SH-SY5Y (cell line): Measurements from ENCODE around the gene SERPINA3.

Experiments
- GATA2 ChIP-seq: IDR thresholded peaks from 2 replicates; pipeline ENCODE4 v1.6.1; 2011; ENCODE audit warnings: mild to moderate bottlenecking, low read depth, low read length
- GATA3 ChIP-seq: IDR thresholded peaks from 2 replicates; pipeline ENCODE4 v1.6.1; 2011; ENCODE audit warnings: low read depth, mild to moderate bottlenecking, low read length, moderate library complexity

SERPINA3 gene

DNA sequence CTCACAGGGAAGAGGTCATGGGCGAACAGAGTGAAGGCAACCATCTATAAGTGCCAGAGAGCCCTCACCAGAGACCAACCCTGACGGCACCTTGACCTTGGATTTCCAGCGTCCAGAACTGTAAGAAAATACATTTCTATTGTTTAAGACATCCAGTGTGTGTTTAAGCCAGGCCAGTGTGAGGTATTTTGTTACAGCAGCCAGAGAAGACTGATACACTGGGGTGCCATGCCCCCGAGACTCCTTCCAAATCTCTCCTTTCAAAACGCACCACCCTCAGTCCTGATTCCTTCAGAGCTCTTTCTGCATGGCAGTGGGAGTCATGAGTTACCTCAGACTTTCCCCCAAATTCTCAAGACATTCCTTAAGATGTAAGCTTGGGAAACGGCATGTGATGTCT, 33.5 kb upstream of the SERPINA3 start:
- TF ChIP-seq GATA2 (no peak), GATA3 (no peak)

DNA sequence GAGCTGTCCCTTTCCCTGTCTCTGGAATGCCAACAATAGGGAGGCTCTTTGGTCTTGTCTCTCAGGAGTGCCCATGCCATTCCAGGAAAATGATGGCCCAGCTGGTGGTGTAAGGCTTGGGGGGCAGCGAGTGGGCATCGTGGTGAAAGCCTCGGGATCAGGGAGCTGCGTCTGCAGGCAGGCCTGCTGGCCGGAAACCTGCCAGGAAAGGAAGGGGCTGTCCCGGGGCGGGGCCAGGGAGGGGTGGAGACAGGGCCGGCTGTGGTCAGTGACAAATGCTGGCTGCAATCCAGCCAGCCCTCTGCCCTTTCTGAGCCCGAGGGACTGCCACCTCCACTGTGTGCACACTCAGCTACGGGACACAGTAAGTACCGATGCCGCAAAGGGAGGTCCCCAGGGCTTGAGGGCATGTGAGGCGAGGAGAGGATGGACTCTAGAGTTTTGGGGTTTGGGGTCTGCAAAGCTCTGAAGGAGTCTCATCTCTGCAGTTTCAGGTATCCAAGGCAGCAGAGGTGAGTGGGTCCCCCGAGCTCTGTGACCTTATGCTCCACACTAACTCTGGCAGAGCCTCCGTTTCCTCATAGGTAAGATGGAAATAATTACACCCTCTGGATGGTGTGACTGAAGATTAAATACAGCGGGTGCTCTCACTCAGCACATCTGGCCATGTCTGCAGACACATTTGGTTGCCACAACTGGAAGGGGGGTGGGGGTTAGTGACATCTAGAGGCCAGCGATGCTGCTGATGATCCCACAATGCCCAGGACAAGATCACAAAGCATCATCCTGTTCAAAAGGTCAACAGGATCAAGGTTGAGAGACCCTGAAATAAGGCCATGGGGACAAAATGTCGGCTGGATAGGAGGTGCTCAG, 30.8 kb upstream of the SERPINA3 start, which contains the start of gene SERPINA5:
Gene SERPINA5 (plus strand): TSS at position 300 of the 873 bp plus-strand sequence. CDS start 5,937 bp downstream, outside the sequence.
- no peak for TF ChIP-seq GATA3
- no peak for TF ChIP-seq GATA2

DNA sequence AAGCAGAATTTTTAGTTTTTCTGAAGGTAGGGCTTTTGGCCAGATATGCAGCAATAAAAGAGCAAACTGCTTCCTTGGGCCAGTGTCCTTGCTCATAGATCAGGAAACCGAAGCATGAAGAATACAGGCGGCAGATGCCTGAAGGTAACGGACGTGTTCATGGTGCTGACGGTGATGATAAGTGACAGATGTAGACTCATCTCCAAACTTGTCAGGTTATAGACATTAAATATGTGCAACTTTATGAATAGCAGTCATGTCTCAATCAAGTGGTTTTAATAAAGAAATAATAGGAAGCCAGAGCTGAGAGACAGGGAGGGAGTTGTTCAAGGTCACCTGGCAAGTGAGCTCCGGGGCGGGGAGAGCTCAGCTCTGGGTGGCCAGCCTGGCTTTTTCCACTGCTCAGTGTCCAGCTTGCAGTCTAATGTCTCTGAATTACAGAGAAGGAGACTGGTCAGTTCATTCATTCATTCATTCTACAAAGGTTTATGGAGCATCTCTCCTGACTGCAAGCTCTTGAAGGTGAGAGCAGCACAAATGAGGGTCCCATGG, 29.9 kb upstream of the SERPINA3 start:
- no peak for TF ChIP-seq GATA2
- no peak for TF ChIP-seq GATA3

DNA sequence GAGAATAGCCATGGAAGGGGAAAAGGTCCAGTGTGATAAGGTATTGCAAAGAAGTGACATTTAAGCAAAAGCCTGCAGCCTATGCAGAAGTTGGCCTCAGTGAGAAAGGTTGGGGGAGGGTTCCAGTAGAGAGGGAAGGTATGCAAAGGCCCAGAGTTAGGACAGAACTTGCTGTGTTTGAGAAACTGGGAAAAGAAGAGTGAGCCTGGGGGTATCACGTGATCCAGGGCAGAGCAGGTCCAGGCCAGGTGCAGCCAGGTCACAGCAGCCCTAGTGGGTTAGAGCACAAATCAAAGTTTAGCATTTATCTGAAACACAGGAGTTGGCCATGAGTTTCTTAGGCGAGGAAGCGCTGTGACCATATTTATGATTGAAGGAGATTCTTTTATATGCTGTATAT, 29.3 kb upstream of the SERPINA3 start:
- TF ChIP-seq GATA3 (no peak), GATA2 (no peak)

DNA sequence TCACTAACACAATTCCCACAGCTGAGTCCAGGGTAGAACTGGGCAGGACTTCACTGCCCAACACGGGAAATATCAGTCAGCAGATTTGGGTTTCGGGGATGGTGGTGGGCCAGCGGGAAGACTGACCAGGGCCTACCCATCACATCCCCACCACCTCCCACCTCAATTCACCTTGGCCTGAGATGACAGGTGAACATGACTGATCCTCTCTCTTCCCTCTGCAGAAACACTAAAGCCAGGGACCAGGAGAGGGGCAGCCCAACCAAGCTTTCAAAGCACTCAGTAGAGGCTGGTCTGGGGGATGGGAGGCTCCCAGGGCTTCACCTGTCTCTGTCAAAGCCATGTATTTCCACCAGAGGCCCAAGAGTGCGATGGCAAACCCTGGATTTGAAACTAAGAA, 28.6 kb upstream of the SERPINA3 start:
- TF ChIP-seq GATA2: no peak
- TF ChIP-seq GATA3: no peak

DNA sequence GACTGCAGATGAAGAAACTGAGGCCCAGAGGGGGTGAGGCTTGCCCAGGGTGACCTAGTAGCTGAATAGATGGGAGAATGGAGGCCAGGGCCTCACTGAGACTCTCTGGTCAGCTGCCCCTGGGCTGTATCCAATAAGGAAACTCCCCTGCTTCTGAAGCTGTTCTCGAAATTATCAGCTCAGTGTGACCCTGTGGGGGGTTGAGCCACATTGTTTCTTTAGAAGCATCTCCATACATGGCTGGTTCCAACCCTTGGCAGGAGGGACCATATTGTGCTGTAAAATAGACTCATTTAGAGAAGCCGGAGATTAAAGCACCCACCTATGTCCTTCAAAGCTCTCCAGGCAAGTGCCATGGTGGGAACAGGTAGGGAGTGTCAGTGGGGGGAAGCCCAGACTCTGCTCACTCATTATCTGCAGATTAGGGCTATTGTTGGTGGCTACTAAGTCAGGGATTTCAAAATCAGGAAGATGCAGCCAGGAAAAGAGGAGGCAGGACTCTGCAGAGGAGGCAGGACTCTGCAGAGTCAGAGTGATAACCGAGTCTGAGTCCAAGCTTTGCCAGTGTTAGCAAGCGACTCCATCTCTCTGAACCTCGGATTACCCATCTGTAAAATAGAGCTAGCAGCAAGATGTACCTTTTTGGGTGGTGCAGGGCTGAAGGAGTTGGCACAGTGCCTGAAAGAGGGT, 27.5 kb upstream of the SERPINA3 start:
- TF ChIP-seq GATA2 (no peak), GATA3 (no peak)

DNA sequence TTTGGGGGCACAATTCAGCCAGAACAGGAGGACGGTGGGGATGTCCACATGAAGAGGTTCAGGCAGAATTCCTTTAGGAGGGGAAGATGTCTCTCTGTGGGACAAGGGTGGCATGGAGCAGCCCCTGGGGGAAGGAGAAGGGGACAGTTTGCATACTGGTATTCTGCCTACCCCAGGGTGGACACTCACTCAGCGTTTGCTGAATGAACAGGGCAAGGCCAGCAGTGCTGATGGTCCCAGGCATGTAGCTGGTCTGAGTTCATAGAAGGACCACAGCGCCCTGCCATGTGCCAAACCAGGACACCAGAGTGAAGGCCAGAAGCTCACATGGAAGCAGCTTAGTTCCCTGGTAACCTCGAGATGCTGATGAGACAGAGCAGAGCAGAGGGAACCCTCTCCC, 25.6 kb upstream of the SERPINA3 start:
- TF ChIP-seq GATA2 (no peak), GATA3 (no peak)

DNA sequence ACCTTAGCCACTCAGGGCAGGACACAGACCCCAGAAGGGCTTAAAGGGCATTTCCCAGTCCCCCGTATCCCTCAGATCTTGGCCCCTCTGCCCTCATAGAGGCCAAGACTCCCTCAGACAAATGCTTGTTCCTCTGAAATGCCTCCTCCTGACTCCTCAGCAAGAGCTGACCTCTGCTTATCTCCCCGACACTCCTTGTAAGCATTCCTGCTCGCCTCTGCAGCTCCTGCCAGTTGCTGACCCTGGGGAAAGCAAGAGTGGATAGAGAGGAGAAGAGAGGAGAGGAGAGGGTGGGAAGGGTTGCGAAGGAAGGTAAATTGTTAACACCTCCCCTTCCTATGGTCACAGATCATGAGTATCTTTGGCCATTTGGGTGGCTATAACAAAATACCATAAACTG, 23.9 kb upstream of the SERPINA3 start:
- TF ChIP-seq GATA3 (no peak), GATA2 (no peak)

DNA sequence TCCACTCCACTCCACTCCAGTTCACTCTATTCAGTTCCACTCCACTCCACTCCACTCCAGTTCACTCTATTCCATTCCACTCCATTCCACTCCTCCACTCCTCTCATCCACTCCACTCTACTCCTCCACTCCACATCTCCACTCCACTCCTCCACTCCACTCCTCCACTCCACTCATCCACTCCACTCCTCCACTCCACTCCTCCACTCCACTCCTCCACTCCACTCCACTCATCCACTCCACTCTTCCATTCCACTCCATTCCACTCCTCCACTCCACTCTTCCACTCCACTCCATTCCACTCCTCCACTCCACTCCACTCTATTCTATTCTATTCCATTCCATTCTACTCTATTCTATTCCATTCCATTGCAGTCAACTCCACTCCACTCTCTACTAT, 21.1 kb upstream of the SERPINA3 start:
- TF ChIP-seq GATA3 (no peak), GATA2 (no peak)

DNA sequence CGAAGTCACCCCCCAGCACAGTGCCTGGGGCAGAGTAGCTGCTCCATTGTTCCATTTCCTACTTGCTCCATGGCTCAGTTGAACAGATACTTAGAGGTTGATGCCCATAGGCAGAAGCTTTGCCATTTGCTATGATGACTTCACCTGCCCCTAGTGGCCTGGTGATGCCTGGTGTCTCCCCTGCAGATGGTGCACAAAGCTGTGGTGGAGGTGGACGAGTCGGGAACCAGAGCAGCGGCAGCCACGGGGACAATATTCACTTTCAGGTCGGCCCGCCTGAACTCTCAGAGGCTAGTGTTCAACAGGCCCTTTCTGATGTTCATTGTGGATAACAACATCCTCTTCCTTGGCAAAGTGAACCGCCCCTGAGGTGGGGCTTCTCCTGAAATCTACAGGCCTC, 20.3 kb upstream of the SERPINA3 start:
- TF ChIP-seq GATA2: no peak
- TF ChIP-seq GATA3: no peak

DNA sequence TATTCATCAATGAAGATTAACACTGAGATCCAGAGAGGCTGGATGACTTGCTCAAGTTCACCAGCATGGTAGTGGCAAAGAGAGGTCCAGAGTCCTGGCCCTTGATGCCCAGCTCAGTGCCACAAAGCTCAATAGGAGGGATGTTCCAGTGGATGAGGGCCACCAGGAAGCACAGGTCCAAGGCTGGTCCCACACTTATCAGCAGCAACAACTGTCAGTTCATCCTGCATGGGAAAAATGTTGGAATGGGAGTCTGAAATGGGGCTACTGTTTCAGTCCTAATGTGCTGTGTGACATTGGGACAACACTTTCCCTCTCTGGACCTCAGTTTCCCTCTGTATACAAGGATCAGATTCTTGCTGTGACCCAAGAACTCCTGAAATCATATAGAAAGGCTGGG, 19.7 kb upstream of the SERPINA3 start:
- TF ChIP-seq GATA3 (no peak), GATA2 (no peak)

DNA sequence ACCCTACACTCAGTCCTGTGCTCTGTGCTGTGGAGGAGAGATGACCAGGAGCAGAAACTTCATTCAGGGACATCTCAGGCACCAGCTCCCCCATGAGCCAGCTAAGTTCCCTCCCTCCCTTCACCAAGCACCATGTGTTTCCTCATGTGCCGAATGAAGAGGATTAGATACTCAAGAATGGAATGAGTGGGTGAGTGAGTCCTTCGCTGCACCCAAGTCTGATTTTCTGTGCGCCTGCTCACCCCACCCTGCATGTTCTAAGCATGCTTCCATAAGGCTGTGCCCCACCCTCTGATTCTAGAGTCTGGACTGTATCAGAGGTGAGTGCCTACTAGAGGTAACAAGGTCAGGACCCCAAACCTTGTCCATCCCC, 18.8 kb upstream of the SERPINA3 start:
- TF ChIP-seq GATA3: no peak
- TF ChIP-seq GATA2: no peak

DNA sequence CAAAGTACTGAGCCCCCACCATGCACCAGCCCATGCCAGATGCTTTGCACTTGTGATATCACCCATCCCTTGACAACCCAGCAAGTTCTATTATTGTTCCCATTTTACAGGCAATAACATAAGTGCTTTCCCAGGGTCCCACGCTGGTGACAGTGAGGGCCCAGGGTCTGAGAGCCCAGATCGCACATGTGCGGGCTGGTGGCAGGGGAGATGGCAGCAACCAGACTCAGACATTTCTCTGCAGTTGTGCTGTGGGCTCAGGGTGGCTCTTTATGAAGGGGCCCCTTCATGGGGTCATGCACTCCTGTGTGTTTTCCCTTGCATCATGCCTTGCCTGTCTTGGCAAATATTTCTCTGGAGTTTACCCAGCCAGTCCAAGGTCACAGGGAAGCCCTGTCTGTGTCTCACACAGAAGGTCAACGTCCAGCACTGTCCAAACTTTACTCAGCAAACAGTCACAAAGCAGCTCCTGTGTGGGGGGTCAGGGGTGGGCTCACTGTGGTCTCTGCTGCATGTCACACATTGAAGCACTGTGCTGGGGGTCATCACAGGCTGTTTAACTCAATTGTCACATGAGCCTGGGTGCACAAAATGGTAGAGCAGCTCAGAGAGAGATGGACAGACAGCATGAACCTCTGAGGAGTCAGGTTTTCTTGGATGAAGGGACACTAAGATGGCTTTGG, 18.3 kb upstream of the SERPINA3 start:
- TF ChIP-seq GATA3: no peak
- TF ChIP-seq GATA2: no peak

DNA sequence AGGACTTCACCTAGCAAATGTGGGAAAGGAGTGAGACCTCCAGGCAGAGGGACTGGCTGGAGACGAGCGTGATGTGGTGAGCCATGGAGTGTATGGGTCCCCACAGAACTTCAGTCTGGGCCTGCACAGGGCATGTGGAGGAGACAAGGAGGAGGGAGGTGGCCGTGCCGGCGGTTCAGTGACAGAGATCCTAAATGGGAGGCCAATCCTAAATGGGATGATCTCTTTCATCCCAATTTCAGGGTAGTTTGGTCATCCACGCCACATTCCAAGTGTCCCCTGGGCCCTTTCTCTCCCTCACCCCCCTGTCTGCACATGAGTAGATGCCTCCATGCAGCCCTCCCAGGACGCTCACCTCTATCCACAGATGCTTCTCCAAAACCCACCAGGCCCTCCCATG, 17.8 kb upstream of the SERPINA3 start:
- no peak for TF ChIP-seq GATA3
- no peak for TF ChIP-seq GATA2
